Esophagus (tissue), 2 donors: Measurements from ENCODE around the gene KCNJ12. TPM values are rescaled to one million over a fixed set of nuclear protein-coding genes. Genes with fewer than 3 reads are reported as not detected.

Experiments used
- H3K27ac ChIP-seq, 2 donors: one replicate each; pipeline ENCODE4 v1.5.1; 2013; ENCODE audit warnings: low read depth in 2 of 2, mild to moderate bottlenecking in 2 of 2, inconsistent platforms in 1 of 2, low read length in 1 of 2, moderate library complexity in 1 of 2
- H3K27me3 ChIP-seq, 2 donors: one replicate each; pipeline ENCODE4 v1.6.1; 2013; ENCODE audit warnings: low read length in 2 of 2, control low read depth in 1 of 2, mild to moderate bottlenecking in 1 of 2; ENCODE audit not compliant: insufficient read depth in 2 of 2, control insufficient read depth in 1 of 2
- H3K36me3 ChIP-seq, 2 donors: one replicate each; pipeline ENCODE4 v1.6.1; 2013; ENCODE audit warnings: low read length in 1 of 2; ENCODE audit not compliant: control insufficient read depth in 2 of 2, insufficient read depth in 2 of 2
- H3K4me1 ChIP-seq, 2 donors: one replicate each; pipeline ENCODE4 v1.6.1; 2013; ENCODE audit warnings: low read length in 1 of 2; ENCODE audit not compliant: control insufficient read depth in 2 of 2, insufficient read depth in 2 of 2
- H3K4me3 ChIP-seq, 2 donors: one replicate each; pipeline ENCODE4 v1.5.1; 2013; ENCODE audit warnings: low read length in 2 of 2, mild to moderate bottlenecking in 2 of 2, low read depth in 1 of 2, moderate library complexity in 1 of 2
- H3K9me3 ChIP-seq, 2 donors: one replicate each; pipeline ENCODE4 v1.6.1; 2013; ENCODE audit warnings: mild to moderate bottlenecking in 2 of 2, low read depth in 1 of 2, low read length in 1 of 2, moderate library complexity in 1 of 2; ENCODE audit not compliant: control insufficient read depth in 2 of 2, insufficient read depth in 1 of 2
- WGBS, 2 donors: extraction: QIAGEN DNeasy Blood & Tissue Kit; methylation state at CpG; one replicate each; pipeline ENCODE4 v1.1.7; 2013; 5-methylcytosine and 5-hydroxymethylcytosine counted together
- polyA plus RNA-seq, 2 donors: library from polyadenylated mRNA; stranded (reverse); fragments of 200-250 nt; gene quantifications; one replicate each; pipeline ENCODE4 v1.2.3, GENCODE V29; 2013
- donor health status: healthy with polysubstance abuse.
- donor health status: Bipolar disorder and iron deficiency.

Gene KCNJ12
- polyA plus RNA-seq, 2 donors, result 0.06 to 0.09 TPM

DNA sequence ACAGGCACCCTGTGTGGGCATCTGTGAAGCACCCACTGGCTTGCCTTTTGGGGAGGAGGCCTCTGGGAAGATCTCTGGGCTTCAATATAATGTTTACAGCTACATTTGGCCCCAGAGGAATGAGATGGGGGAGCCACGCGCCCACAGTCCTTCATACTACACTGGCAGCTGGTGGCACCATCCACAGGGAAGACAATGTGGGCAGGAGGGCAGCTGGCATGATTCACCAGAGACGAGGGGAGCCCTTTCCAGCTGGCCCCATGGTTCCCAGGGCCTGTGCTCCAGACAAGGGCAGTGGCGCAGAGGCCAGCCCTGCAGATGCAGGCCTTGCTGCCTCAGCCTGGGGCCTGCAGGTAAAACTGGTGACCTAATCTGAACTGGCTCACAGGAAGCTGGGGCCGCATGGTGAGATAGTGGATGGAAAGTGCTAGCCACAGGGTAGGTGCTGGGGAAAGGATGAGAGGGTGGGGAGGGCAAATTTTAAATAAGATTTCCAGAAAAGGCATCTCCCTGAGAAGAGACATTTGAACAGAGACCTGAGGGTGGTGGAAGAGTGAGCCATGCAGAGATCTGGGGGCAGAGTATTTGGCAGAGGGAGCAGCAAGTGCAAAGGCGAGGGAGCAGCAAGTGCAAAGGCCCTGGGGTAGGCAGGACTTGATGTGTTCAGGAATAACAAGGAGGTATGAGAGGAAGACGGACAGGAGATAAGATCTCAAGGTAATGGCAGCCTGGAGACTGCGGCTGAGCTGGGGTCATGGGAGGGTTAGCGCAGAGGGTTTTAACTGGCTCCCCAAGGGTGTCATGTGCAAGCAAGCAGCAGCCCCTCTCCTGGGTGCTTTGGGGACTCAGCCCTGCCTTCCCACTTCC is 12.1 kb upstream of the KCNJ12 start:
- H3K4me3 ChIP-seq, result no peak overlapping the region
- WGBS, 2 donors, result 84 to 86% methylated on average over 9 of the region's 9 CpGs
- peaks cover 0 to 3% of the 10 kb centered on the region in 2 donors for H3K4me1 ChIP-seq
- H3K9me3 ChIP-seq, result no peaks in the 10 kb centered on the region
- no peak overlapping the region for H3K27ac ChIP-seq
- H3K36me3 ChIP-seq, result no peaks in the 10 kb centered on the region
- H3K27me3 ChIP-seq, result no peaks in the 10 kb centered on the region

GRCh38 chr17:21365016-21365415 is 11.1 kb upstream of the KCNJ12 start:
- 70 to 76% methylated on average over 7 of the region's 7 CpGs for WGBS, 2 donors
- Histone ChIP-seq H3K9me3 (no peaks in the 10 kb centered on the region), H3K4me1 (no peaks in the 10 kb centered on the region), H3K4me3 (no peak overlapping the region), H3K36me3 (no peaks in the 10 kb centered on the region), H3K27me3 (no peaks in the 10 kb centered on the region), H3K27ac (no peak overlapping the region)

DNA sequence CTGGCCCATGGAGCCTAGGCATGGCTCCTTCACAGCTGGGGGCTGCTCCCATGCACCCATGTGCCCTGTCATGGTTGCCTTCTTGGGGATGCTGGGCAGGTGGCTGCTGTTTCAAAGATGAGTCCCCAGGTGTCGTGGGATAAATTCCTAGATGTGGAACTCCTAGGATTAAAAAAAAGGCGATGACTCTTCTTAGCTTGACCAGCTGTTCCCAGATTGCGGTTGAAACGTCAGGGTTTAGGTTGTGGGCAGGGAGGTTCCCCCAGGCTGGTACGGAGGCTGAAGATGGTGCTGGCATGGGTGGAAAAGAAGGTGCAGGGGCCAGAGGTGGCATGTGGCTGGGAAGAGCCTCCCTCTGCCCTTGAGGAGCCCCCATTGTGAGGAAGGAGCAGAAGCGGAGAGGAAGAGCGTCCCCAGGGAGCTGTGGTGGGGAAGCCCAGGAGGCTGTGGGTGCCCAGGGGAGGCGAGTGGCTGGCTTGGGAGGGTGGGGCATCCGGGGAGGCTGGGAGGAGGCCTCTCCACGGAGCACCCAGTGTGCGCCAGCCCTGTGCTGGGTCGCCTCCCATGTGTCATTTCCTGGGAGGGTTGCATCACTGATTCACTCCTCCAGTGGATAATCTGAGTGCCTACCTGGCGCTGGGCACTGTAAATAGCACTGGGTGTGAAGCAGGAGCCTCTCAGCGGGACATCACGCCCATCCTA is 7.5 kb upstream of the KCNJ12 start:
- Histone ChIP-seq H3K27ac (no peak overlapping the region), H3K9me3 (no peaks in the 10 kb centered on the region), H3K4me3 (no peak overlapping the region), H3K36me3 (no peaks in the 10 kb centered on the region), H3K27me3 (no peaks in the 10 kb centered on the region), H3K4me1 (no peaks in the 10 kb centered on the region)
- WGBS, 2 donors, result 72 to 77% methylated on average over 14 to 15 of the region's 15 CpGs

- 95 to 97% methylated on average over 5 of the region's 5 CpGs for WGBS, 2 donors
- Histone ChIP-seq H3K4me3 (no peak overlapping the region), H3K9me3 (no peaks in the 10 kb centered on the region), H3K36me3 (no peaks in the 10 kb centered on the region), H3K27ac (no peak overlapping the region), H3K4me1 (no peaks in the 10 kb centered on the region), H3K27me3 (no peaks in the 10 kb centered on the region)
These were observed 6.8 kb upstream of the KCNJ12 start for GRCh38 chr17:21369395-21369794.

DNA sequence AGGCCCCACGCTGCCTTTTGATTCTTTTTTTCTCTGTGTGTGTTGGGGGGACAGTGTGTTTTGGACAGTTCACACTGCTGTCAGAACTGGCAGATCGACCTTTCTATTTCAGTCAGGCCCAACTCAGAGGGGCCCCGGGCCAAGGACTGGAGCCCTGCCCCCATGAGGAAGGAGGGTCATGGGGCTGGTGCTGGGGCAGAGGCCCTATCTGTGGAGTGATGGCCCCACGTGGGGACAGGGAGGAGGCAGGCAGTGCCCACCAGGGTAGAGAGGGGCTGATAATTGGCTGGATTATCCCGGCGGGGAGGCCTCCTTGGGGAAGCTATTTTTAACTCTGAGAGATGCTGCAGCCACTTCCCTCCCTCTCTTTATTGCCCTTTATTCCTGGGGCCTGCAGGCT is 5.7 kb upstream of the KCNJ12 start:
- WGBS, 2 donors, result 27 to 30% methylated on average over 6 of the region's 6 CpGs
- no peak overlapping the region for H3K27ac ChIP-seq
- no peaks in the 10 kb centered on the region for H3K36me3 ChIP-seq
- no peaks in the 10 kb centered on the region for H3K27me3 ChIP-seq
- H3K9me3 ChIP-seq, result no peaks in the 10 kb centered on the region
- no peaks in the 10 kb centered on the region for H3K4me1 ChIP-seq
- no peak overlapping the region for H3K4me3 ChIP-seq

DNA sequence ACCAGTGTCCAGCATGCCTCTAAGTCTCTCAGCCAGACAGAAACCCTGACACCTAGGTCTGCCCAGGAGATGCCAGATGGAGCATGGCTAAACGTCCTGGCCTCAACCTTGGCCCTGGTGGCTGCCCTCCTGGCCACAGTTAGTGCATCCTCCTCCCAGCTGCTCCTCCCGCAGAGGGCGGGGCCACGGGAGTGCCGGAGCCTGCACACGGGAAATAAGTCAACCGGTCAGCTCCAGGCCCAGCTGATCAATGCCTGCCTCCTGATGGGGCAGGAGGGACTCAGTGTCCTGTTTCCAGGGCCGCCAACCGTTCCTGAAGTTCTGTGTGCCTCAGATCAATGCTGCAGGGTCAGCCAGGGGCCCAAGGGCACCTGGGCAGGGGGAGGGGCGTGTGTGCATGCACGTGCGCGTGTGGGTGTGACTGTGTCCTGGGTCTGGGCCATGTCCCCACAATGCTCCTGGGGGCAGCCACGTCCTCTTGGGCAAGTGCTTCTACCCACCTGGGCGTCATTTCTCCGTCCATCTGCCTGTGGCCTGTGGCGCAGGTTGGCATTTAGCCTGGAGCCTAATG is 4.6 kb upstream of the KCNJ12 start:
- peaks cover 0 to 2% of the 10 kb centered on the region in 2 donors for H3K9me3 ChIP-seq
- WGBS, 2 donors, result 69 to 71% methylated on average over 17 of the region's 17 CpGs
- H3K36me3 ChIP-seq, result no peaks in the 10 kb centered on the region
- H3K27me3 ChIP-seq, result no peaks in the 10 kb centered on the region
- H3K4me3 ChIP-seq, result no peak overlapping the region
- peaks cover 0 to 7% of the 10 kb centered on the region in 2 donors for H3K4me1 ChIP-seq
- H3K27ac ChIP-seq, result no peak overlapping the region

- Histone ChIP-seq H3K27ac (no peak overlapping the region), H3K4me1 (peaks cover 3 to 7% of the 10 kb centered on the region in 2 donors), H3K36me3 (no peaks in the 10 kb centered on the region), H3K9me3 (peaks cover 0 to 2% of the 10 kb centered on the region in 2 donors), H3K4me3 (no peak overlapping the region), H3K27me3 (no peaks in the 10 kb centered on the region)
- 82% methylated on average over 16 of the region's 16 CpGs for WGBS, 2 donors
These were observed 3.8 kb upstream of the KCNJ12 start for GRCh38 chr17:21372256-21372954.

- H3K36me3 ChIP-seq, result no peaks in the 10 kb centered on the region
- 74 to 80% methylated on average over 12 of the region's 12 CpGs for WGBS, 2 donors
- no peaks in the 10 kb centered on the region for H3K27me3 ChIP-seq
- H3K9me3 ChIP-seq, result peaks cover 0 to 2% of the 10 kb centered on the region in 2 donors
- peaks cover 7% of the 10 kb centered on the region in 2 donors for H3K4me1 ChIP-seq
- H3K4me3 ChIP-seq, result no peak overlapping the region
- H3K27ac ChIP-seq, result no peak overlapping the region
These were observed 3.1 kb upstream of the KCNJ12 start for GRCh38 chr17:21373036-21373435.

- H3K9me3 ChIP-seq, result peaks cover 0 to 2% of the 10 kb centered on the region in 2 donors
- H3K27ac ChIP-seq, result no peak overlapping the region
- H3K4me3 ChIP-seq, result no peak overlapping the region
- peaks cover 7 to 8% of the 10 kb centered on the region in 2 donors for H3K4me1 ChIP-seq
- 66 to 77% methylated on average over 17 of the region's 17 CpGs for WGBS, 2 donors
- no peaks in the 10 kb centered on the region for H3K27me3 ChIP-seq
- no peaks in the 10 kb centered on the region for H3K36me3 ChIP-seq
These were observed 2.3 kb upstream of the KCNJ12 start for GRCh38 chr17:21373696-21374440.
